GM18517 (cell line): ENCODE measurements around the gene CBLN3.

Experiments used
- ATAC-seq: cut with Tn5 transposase; IDR thresholded peaks from one replicate; pipeline ENCODE4 v1.9.1; 2021; ENCODE audit warnings: mild to moderate bottlenecking, moderate library complexity; ENCODE audit not compliant: unreplicated experiment

CBLN3 gene

DNA sequence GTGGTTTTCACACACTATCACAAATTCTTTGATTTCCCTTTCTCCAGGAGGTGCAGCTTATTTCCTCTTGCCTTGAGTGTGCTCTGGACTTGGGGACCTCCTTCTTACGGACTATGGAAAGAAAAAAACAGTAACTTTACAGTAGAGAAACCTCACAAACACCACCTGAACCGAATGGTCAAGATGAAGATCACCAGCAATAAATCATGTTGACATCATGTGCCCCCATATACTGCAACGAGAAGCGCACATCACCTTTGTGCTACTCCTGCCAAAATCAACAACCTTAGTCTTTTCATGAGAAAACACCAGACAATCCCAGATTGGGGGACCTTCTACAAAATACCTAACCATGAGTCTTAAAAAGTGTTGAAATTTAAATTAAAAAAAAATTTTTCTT is 43.9 kb downstream of the CBLN3 start:
- no peak for ATAC-seq

DNA sequence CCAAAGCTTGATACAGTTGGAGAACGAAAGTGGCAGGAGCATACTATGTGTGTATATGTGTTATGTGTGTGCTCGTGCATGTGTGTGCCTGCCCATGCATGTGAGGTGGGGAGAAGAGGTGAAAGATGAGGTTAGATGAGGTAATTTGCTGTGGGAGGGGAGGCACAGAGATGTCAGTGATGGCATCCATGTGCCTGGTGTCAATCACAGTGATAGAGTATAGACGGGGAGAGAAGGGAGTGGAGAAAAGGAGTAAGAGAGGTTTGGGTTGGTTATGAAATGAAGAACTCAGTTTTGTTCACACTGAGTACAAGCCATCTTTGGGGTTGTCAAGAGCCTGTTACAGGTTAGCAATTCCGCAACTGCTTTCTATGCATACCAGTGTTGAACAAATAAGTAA is 45.3 kb downstream of the CBLN3 start:
- no peak for ATAC-seq

DNA sequence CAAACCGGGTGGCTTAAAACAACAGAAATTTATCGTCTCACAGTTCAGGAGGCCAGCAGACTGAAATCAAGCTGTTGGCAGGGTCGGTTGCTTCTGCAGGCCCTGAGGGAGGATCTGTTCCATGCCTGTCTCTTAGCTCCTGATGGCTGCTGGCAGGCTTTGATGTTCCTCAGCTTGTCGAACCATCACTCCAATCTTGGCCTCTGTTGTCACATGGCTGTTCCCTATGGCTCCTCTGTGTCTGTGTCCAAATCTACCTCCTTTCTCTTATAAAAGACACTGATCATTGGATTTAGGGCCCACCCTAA is 47.5 kb downstream of the CBLN3 start:
- ATAC-seq = no peak

DNA sequence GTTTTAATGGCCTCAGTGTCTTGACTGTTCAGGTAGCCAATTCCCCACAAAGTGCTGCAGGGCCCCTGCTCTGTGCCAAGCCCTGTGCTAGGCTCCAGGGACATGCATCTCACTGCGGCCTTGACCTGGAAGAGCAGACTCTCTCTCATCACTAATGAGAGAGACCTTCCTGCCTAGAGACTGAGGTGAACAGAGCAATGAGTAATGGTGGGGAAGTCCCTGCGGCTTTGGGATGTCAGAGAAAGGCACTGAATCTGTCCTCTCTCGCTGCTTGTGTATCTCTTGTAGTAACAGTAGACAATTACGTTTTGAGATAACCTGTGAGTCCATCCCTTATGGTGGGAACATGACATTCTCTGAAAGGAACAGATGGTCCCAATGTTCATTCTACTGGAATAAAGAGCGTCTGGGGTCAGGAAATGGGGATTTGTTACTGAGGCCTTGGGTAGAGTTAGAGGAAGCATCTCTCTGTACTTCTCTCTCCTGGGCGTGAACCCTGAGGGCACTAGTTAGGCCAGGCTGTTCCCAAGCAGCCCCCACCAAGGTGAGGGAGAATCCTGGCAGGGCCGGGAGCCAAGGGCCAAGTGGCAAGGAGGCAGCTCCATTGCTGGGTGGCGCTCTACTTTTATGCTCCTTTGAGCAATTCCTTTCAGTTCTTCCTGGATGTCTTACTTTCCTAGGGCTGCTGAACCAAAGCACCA is 48.0 kb downstream of the CBLN3 start:
- no peak for ATAC-seq

DNA sequence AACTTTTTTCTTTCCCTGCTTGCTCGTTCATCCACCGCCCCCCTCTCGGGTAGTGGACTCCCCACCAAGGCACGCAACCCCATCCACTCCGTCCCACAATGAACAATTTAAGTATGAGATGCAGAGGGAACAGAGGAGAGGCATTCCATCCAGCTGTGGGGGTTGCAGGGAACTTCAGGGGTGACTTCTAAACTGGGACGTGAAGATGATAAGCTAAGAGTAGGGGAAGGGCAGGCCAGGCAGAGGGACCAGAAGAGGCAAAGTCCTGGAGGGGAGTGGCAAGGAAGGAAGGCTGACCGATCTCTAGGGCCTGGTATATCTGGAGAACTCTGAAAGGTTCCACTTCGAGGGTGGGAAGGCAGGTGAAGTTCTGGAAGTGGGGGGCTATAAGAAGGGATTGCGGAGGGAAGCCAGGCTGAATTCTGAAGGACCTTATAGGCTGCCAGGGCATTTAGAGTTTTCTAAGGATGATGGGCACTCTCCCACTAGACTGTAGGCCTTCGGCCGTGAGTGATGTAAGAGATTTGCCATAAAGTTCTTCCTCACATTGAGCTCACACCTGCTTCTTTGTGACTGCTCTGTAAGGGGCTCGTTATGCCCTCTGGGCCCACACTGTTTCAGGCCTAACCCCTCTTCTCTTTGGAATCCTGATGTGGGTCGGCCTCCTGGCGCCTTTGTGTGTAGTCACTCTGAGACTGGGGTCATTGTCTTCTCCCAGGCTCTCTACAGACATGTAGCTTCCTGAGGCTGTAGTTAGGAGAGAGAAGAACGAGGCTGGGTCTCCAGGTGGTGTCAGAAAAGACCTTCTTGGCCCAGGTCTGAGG is 49.3 kb downstream of the CBLN3 start:
- ATAC-seq = no peak

DNA sequence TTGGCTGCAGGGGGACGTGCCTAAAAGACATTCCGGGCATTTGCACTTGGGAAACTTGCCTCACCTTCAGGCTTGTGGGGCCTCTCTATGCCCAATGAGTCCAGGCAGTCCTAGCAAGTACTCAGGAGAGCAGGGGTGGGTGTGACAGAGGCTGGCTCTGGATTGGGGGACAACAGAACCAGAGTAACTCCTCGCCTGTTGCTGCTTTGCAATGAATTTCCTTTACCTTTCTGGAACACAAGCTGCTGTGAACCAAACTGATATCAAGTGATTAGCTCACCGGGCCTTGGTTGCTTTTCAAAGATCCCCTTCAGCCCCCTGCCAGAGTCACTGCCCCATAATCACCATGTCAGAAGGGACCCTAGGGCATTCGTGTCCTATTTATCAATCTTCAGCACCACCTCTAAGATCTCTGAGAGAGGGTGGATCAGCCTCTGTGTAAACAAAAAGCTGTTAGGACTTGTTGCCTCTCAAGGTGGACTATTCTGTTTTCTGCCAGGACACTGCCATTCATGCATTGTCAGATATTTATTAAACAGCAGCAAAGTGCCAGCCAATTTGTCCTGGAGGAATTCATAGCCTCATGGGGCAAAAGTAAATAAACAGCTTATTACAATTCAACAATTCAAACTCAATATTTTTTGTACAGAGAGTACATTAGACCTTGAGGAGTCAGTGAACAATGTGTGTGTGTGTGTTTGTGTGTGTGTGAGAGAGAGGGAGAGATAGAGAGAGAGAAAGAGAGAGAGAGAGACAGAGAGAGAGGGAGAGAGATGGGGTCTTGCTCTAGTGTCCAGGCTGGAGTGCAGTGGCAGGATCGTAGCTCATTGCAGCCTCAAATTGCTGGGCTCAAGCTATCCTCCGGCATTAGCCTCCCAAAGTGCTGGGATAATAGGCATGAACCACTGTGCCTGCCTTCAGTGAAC is 50.2 kb downstream of the CBLN3 start:
- ATAC-seq = no peak

DNA sequence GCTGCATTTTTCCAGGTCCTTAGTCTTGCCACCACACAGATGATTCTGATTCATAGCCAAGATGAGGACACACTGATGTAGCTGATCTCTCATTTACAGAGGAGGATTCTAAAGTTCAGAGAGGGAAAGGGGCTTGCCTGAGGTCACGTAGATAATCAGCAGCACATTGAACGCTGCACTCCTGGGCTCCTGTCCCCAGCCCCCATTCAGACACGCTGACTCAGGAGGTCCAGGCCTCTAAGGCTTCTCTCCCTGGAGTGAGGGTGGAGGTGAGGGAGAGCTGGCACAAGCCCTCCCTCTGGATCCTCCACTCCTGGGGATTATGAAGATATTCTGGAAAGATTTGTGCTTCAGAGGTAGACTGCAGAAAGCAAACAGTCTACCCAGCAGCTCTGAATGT is 51.1 kb downstream of the CBLN3 start:
- no peak for ATAC-seq

DNA sequence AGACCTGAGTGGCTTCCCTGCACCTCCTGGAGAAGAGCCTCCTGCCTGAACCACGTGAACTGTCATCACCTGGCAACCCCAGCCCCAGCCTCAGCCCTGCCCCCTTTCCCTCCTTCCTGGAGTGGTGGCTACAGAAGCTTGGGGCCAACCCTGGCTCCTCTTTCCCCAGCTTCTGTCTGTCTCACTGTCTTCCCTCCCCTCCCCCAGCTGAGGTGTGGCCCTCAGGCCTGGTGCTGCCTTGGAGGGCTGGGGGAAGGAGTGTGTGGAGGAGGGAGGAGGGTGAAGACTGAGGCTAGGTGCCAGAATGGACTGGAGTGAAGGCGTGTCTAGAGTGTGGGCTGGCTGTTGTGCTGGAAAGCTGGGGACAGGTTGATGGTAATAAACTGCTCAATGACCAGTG is 51.8 kb downstream of the CBLN3 start:
- no peak for ATAC-seq

DNA sequence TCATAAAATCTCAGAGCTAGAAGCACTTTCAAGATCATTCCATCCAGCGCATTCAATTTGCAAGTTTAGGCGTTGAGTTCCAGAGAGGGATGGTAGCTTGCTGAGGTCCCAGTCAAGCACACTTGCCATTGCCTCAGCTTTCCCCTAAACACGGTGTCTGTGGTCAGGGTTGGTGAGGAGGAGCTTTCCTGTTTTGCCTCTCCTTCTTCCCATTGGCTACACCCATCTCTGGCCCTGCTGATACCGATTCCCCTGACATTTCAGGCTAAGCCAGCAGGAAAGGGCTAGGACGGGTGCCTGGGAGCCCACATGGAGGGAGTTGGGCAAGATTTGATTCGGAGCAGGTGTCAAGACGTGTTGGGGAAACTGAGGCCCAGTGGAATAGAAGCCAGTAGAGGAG is 52.3 kb downstream of the CBLN3 start:
- ATAC-seq = no peak
